GM15510 (cell line): ENCODE measurements around the gene MAN2A1.

ENCODE experiments used
- POLR2A ChIP-seq: IDR thresholded peaks from 3 replicates; pipeline ENCODE4 v1.6.1; 2011; ENCODE audit warnings: borderline replicate concordance; ENCODE audit not compliant: insufficient read length; ENCODE audit errors: extremely low read depth

MAN2A1 gene

DNA sequence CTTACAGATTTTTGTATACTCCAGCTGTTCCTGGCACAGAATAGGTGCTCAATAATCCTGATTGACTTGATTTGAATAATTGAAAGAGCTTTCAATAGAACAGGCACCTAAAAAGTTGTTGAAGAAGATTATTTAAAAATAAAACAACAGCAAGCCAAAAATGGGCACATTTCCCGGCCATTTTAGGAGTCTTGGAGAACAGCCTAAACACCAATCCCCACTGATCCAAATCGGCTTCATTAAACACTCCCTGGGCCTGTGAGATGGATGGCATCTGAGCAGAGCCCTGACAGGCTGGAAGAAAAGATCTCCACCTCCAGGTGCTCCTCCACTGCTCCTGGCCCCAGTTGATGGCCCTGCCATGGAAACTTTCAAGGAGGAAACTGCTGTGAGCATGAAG, 213.3 kb downstream of the MAN2A1 start:
- TF ChIP-seq POLR2A, result no peak

DNA sequence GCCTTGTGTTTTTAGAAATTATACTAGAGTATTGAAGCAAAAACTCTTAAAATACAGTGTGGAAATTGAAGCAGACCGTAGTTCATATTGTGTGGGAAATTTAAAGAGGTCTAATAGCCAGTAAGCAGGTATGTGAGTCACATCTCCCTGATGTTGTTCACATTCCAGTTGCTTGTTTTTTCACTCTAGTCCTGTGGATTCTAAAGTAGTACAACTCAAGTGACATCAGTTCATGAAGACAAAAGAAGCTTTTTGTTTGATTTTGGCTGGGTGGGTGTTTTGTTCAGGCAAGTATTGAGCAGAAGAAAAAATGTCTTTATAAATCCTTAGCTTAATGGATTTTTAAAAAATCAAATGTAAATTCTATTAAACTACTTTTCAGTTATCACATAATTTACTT, 216.2 kb downstream of the MAN2A1 start:
- TF ChIP-seq POLR2A, result no peak

DNA sequence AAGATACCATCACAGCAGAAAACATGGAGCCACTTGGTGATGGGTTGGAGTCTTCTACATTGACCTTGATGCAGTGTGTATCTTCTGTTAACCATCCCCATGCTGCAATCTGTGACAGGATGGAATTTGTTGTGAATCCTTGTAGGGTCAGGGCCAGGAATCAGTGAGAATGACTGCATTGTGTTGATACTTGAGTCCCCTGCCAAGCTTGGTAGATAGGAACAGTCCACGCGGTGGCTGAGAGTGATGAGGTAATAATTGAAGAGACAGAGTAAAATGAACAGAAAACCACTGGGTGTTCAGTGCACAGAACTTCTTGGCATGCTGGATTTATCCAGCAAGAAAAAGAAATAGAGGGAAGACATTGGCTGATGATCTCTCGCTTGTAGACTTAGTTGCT, 217.5 kb downstream of the MAN2A1 start:
- no peak for TF ChIP-seq POLR2A

DNA sequence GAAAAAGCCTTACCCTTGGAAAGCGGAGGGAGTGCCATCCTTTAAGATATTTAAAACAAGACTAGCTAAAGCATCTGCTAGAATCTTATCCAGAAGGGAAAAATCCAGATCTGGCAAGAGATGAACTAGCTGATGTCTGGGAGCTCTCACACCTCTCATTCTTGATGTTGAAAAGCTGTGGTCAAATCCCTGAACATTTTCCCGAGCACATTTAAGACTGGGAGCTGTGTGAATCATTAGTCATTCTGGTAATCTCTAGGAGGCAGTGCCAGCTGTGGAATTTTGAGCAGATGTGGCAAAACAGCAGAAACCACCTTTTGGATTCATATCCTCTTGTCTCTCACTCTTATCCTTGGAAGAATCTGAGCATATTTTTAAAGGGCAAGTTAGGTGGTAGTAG, 218.0 kb downstream of the MAN2A1 start:
- no peak for TF ChIP-seq POLR2A

GRCh38 chr5:109908366-109908765, 218.6 kb downstream of the MAN2A1 start:
- no peak for TF ChIP-seq POLR2A

DNA sequence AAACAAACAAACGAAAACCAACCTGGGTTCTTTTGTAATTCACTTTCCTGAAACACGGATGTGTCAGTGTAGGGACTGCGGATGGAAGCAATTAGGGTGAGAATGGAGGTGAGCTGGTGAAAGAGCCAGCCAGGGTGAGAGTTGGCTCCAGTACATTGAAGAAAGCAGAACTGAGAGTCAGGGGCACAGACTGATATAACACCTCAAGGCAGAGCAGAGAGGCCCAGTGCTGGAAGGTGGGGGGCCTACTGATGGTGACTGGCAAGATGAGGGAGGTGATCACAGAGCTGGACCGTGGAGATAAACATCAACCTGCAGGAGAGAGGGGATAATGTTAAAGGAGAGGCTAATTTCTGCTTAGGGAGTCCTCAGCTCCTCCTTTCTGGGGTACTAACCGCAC, 221.1 kb downstream of the MAN2A1 start:
- no peak for TF ChIP-seq POLR2A

DNA sequence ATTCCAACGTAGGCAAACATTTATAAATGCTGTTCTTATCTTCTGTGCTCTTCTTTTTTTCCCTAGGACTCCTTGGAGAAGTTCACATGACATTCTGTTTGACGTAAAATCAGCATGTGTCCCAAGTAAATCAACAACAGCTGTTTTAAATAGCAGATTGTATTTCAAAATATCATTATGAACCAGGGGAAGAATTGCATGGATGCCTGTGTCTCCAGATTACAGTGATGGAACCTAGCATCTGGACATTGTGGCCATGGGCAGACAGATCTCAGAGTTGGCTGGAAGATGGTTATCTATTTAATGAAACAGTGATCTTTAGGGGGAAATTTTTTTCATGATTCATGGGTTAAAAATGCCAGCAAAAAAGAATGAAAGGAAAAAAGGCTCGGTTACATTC, 222.0 kb downstream of the MAN2A1 start:
- TF ChIP-seq POLR2A, result no peak

GRCh38 chr5:109914906-109915305, 225.2 kb downstream of the MAN2A1 start:
- TF ChIP-seq POLR2A, result no peak

DNA sequence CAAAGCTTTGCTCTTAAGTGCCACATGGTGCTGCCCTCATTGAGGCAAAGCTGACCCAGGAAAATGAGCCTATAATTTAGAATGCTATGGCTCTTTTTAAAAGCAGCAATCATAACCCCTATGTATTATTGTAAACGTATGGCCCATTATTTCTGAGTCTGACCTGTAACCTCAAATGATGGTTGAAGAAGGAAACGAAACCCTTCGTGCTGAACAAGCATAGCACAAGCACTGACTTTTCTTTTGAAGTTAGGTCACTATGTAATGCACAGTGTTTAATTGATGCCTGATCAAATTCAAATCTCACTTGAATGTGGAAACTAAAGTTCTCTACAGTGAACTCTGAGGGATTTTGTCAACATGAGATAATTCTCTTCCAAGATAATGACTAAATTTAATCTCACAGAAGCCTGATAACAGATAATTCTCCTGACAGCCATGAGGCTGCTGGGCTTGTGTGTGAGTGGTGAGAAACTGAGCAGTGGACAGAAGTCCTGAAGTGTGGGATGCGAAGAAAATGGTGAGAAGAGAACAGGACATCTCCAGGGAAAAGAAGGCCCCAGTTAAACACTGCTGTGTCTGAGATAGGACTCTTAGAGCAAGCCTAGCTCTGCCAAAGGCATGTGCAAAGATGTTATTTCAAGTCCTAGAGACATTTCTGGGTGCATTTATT, 226.9 kb downstream of the MAN2A1 start:
- no peak for TF ChIP-seq POLR2A
